ENCODE data around the gene DMRT3.

GRCh38 chr9:976943-977837, 735 bp downstream of the DMRT3 start:
- no peak for TF ChIP-seq CTCF (IDR thresholded peaks at IDR 0.05)
- no peak for TF ChIP-seq POLR2A (IDR thresholded peaks at IDR 0.05)

Measured in esophagus squamous epithelium (tissue), 4 donors.